WTC11 (cell line): ENCODE results near the gene DUS1L.

Experiments used
- CREB1 ChIP-seq: sonication (generic); formaldehyde crosslinking; IDR thresholded peaks from 2 replicates; pipeline ENCODE4 v1.8.0; 2023; ENCODE audit warnings: mild to moderate bottlenecking, missing genetic modification reagents
- ETV6 ChIP-seq: sonication (generic); formaldehyde crosslinking; IDR thresholded peaks from 2 replicates; pipeline ENCODE4 v1.8.1; 2022; ENCODE audit warnings: mild to moderate bottlenecking, missing genetic modification reagents
- IRF2 ChIP-seq: sonication (generic); formaldehyde crosslinking; IDR thresholded peaks from 2 replicates; pipeline ENCODE4 v1.8.0; 2022; ENCODE audit warnings: low read depth, missing genetic modification reagents, borderline replicate concordance
- NR2C2 ChIP-seq: sonication (generic); formaldehyde crosslinking; IDR thresholded peaks from 2 replicates; pipeline ENCODE4 v1.8.0; 2022; ENCODE audit warnings: mild to moderate bottlenecking, missing genetic modification reagents
- SMAD3 ChIP-seq: sonication (generic); formaldehyde crosslinking; IDR thresholded peaks from 2 replicates; pipeline ENCODE4 v1.8.0; 2022; ENCODE audit warnings: missing genetic modification reagents, mild to moderate bottlenecking, borderline replicate concordance
- TEAD1 ChIP-seq: sonication (generic); formaldehyde crosslinking; IDR thresholded peaks from 2 replicates; pipeline ENCODE4 v1.8.0; 2022; ENCODE audit warnings: mild to moderate bottlenecking, missing genetic modification reagents
- ZBTB21 ChIP-seq: sonication (generic); formaldehyde crosslinking; IDR thresholded peaks from 2 replicates; pipeline ENCODE4 v1.8.1; 2023; ENCODE audit warnings: mild to moderate bottlenecking, missing genetic modification reagents, borderline replicate concordance
- ZNF263 ChIP-seq: sonication (generic); formaldehyde crosslinking; IDR thresholded peaks from 2 replicates; pipeline ENCODE4 v1.8.1; 2022; ENCODE audit warnings: low read depth, mild to moderate bottlenecking, moderate library complexity, missing genetic modification reagents
- ZNF396 ChIP-seq: fragments of 250-450 bp; sonication (Bioruptor Pico); IDR thresholded peaks from 2 replicates; pipeline ENCODE4 v1.8.0; 2021; ENCODE audit warnings: mild to moderate bottlenecking, moderate library complexity, borderline replicate concordance
- TF ChIP-seq, protein P1 (sequence below): sonication (generic); formaldehyde crosslinking; IDR thresholded peaks from 2 replicates; pipeline ENCODE4 v1.8.1; 2022; ENCODE audit warnings: low read depth, missing genetic modification reagents, borderline replicate concordance
- TF ChIP-seq, protein P2 (sequence below): fragments of 200-600 bp; IDR thresholded peaks from 2 replicates; pipeline ENCODE4 v1.8.0; 2022; ENCODE audit warnings: antibody characterized with exemption
- TF ChIP-seq, protein P3 (sequence below): sonication (generic); formaldehyde crosslinking; conservative IDR thresholded peaks from 2 replicates; pipeline ENCODE4 v1.8.1; 2023; ENCODE audit warnings: mild to moderate bottlenecking, low read depth, missing genetic modification reagents, moderate library complexity
- TF ChIP-seq, protein P4 (sequence below): sonication (generic); formaldehyde crosslinking; conservative IDR thresholded peaks from 2 replicates; pipeline ENCODE4 v1.8.1; 2022; ENCODE audit warnings: mild to moderate bottlenecking, missing genetic modification reagents
- TF ChIP-seq, protein P5 (sequence below): sonication (generic); formaldehyde crosslinking; IDR thresholded peaks from 2 replicates; pipeline ENCODE4 v1.8.0; 2022; ENCODE audit warnings: mild to moderate bottlenecking, missing genetic modification reagents

DNA sequence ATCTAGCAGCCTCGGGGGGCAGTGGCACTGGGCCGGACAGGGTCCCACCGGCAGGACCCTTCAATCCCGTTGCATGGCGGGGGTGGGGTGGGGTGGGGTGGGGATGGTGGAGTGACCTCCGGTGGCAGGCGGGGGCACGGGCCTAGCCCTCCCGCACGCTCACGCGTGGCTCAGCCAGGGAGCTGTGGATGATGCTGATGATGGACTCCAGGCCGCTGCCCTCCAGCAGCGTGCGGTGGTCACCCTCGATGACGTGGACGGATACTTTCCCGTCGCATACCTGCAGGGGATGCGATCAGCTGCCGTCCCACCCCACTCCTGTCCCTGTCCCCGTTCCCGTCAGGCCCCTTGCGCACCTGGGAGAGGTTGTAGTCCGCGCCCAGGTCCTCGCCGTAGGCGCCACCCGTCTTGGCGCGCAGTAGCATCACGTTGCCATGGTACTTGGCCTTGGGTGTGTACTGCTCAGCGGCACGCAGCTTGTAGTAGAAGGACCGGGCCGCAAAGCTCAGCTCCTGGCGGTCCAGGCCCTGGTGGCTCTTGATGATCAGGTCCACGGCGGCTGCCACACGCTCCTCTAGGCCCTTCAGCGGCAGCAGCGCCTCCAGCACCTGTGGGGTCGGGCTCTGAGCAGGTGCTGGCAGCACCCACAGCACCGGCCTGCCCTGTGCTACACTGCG, 13.5 kb upstream of the DUS1L start:
- TF ChIP-seq, protein P1, sequence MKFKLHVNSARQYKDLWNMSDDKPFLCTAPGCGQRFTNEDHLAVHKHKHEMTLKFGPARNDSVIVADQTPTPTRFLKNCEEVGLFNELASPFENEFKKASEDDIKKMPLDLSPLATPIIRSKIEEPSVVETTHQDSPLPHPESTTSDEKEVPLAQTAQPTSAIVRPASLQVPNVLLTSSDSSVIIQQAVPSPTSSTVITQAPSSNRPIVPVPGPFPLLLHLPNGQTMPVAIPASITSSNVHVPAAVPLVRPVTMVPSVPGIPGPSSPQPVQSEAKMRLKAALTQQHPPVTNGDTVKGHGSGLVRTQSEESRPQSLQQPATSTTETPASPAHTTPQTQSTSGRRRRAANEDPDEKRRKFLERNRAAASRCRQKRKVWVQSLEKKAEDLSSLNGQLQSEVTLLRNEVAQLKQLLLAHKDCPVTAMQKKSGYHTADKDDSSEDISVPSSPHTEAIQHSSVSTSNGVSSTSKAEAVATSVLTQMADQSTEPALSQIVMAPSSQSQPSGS, result no peak
- TF ChIP-seq, protein P2, sequence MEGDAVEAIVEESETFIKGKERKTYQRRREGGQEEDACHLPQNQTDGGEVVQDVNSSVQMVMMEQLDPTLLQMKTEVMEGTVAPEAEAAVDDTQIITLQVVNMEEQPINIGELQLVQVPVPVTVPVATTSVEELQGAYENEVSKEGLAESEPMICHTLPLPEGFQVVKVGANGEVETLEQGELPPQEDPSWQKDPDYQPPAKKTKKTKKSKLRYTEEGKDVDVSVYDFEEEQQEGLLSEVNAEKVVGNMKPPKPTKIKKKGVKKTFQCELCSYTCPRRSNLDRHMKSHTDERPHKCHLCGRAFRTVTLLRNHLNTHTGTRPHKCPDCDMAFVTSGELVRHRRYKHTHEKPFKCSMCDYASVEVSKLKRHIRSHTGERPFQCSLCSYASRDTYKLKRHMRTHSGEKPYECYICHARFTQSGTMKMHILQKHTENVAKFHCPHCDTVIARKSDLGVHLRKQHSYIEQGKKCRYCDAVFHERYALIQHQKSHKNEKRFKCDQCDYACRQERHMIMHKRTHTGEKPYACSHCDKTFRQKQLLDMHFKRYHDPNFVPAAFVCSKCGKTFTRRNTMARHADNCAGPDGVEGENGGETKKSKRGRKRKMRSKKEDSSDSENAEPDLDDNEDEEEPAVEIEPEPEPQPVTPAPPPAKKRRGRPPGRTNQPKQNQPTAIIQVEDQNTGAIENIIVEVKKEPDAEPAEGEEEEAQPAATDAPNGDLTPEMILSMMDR, result no peak
- TF ChIP-seq NR2C2 (CRISPR knock-in tag), result no peak
- no peak for TF ChIP-seq IRF2 (CRISPR knock-in tag)
- TF ChIP-seq ZNF263 (CRISPR knock-in tag), result no peak
- TF ChIP-seq, protein P3, sequence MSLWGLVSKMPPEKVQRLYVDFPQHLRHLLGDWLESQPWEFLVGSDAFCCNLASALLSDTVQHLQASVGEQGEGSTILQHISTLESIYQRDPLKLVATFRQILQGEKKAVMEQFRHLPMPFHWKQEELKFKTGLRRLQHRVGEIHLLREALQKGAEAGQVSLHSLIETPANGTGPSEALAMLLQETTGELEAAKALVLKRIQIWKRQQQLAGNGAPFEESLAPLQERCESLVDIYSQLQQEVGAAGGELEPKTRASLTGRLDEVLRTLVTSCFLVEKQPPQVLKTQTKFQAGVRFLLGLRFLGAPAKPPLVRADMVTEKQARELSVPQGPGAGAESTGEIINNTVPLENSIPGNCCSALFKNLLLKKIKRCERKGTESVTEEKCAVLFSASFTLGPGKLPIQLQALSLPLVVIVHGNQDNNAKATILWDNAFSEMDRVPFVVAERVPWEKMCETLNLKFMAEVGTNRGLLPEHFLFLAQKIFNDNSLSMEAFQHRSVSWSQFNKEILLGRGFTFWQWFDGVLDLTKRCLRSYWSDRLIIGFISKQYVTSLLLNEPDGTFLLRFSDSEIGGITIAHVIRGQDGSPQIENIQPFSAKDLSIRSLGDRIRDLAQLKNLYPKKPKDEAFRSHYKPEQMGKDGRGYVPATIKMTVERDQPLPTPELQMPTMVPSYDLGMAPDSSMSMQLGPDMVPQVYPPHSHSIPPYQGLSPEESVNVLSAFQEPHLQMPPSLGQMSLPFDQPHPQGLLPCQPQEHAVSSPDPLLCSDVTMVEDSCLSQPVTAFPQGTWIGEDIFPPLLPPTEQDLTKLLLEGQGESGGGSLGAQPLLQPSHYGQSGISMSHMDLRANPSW (CRISPR knock-in tag), result no peak
- TF ChIP-seq ETV6 (CRISPR knock-in tag), result no peak
- no peak for TF ChIP-seq SMAD3 (CRISPR knock-in tag)
- TF ChIP-seq, protein P4, sequence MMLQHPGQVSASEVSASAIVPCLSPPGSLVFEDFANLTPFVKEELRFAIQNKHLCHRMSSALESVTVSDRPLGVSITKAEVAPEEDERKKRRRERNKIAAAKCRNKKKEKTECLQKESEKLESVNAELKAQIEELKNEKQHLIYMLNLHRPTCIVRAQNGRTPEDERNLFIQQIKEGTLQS (CRISPR knock-in tag), result no peak
- TF ChIP-seq ZBTB21 (CRISPR knock-in tag), result no peak
- TF ChIP-seq, protein P5, sequence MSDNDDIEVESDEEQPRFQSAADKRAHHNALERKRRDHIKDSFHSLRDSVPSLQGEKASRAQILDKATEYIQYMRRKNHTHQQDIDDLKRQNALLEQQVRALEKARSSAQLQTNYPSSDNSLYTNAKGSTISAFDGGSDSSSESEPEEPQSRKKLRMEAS (CRISPR knock-in tag), result no peak
- TF ChIP-seq TEAD1 (CRISPR knock-in tag), result no peak
- TF ChIP-seq CREB1, result no peak
- TF ChIP-seq ZNF396 (CRISPR knock-in tag), result no peak
